ENCODE data around the gene GASK1A.

GRCh38 chr3:43096761-43097160, 117.7 kb downstream of the GASK1A start:
- TF ChIP-seq CTCF (IDR thresholded peaks at IDR 0.05): no peak
- no peak for TF ChIP-seq TCF7L2 (IDR thresholded peaks at IDR 0.05; ENCODE audit: low read depth, low read length)
